ENCODE results near the gene EXOC1. TPM values are rescaled to one million over a fixed set of nuclear protein-coding genes. Genes with fewer than 3 reads are reported as not detected.

The EXOC1 gene
- total and polyA plus RNA-seq, 10 of the 15 experiments (the other 5 are each of a cell fraction or from before 2014, with no cell fraction given) = 11.8 to 36.6 (median 21.1) TPM

DNA sequence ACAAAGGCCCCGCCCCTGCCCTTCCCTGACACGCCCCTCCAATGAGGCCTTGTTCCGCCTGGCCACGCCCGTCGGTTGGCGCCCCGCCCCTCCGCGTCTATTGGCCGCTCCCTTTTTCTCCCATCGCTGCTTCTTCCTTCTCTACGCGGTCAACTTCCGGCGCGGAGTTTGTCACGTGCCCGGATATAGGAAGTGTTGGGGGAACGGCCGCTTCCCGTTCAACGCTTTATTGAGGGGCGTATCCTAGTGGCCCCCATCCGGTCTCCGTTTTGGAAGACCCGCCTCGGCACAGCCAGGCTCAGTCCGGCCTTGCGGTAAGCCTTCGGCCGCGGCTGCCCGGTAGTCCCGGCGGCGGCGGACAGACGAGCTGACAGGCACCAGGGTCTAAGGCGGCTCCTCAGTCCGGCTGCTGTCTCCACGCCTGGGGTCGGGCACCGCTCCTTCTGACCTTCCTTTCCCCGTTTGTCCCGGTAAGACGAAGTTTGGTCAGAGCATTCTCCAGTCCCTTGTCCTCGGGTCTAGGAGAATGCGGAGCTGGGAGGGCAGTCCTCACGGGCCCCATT lies at the start of gene EXOC1 (continued):
- TF ChIP-seq SREBF2 (IDR thresholded peaks at IDR 0.05; ENCODE audit: low read length) (no peak), TBL1XR1 (IDR thresholded peaks at IDR 0.05; ENCODE audit: low read depth, low read length) (no peak; the same call in 1 of the 2 replicates), FOXM1 (IDR thresholded peaks at IDR 0.05; ENCODE audit: low read depth, low read length) (no peak), ATF7 (IDR thresholded peaks at IDR 0.05; ENCODE audit: low read depth) (peak; percentile 50; the same call in 1 of the 2 replicates), MYB (IDR thresholded peaks at IDR 0.05; ENCODE audit: borderline replicate concordance, low read depth, low read length) (no peak; the same call in 1 of the 2 replicates), FOXK2 (IDR thresholded peaks at IDR 0.05) (no peak), NFYA (IDR thresholded peaks at IDR 0.05; ENCODE audit: borderline replicate concordance, low read depth, low read length) (no peak), MAX (IDR thresholded peaks at IDR 0.05; ENCODE audit: low read depth, low read length) (peak; percentile 91), KDM1A (IDR thresholded peaks at IDR 0.05; ENCODE audit: borderline replicate concordance) (no peak), RBBP5 (conservative IDR thresholded peaks at IDR 0.05) (no peak; the same call in 1 of the 2 replicates), FOS (IDR thresholded peaks at IDR 0.05; ENCODE audit: borderline replicate concordance, extremely low read depth, insufficient read length) (no peak), TARDBP (IDR thresholded peaks at IDR 0.05; ENCODE audit: borderline replicate concordance) (no peak), NR2C1 (IDR thresholded peaks at IDR 0.05) (0 out of 2 replicates have a peak, but pooled peaks have one; percentile 9), CUX1 (IDR thresholded peaks at IDR 0.05; ENCODE audit: insufficient replicate concordance, low read depth, low read length) (no peak), ZNF207 (IDR thresholded peaks at IDR 0.05; ENCODE audit: borderline replicate concordance) (0 out of 2 replicates have a peak, but pooled peaks have one; percentile 76), TCF7 (IDR thresholded peaks at IDR 0.05; ENCODE audit: borderline replicate concordance) (no peak)
- TF ChIP-seq, protein P1, sequence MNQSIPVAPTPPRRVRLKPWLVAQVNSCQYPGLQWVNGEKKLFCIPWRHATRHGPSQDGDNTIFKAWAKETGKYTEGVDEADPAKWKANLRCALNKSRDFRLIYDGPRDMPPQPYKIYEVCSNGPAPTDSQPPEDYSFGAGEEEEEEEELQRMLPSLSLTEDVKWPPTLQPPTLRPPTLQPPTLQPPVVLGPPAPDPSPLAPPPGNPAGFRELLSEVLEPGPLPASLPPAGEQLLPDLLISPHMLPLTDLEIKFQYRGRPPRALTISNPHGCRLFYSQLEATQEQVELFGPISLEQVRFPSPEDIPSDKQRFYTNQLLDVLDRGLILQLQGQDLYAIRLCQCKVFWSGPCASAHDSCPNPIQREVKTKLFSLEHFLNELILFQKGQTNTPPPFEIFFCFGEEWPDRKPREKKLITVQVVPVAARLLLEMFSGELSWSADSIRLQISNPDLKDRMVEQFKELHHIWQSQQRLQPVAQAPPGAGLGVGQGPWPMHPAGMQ (IDR thresholded peaks at IDR 0.05; ENCODE audit: borderline replicate concordance) = no peak
- TF ChIP-seq, protein P2, sequence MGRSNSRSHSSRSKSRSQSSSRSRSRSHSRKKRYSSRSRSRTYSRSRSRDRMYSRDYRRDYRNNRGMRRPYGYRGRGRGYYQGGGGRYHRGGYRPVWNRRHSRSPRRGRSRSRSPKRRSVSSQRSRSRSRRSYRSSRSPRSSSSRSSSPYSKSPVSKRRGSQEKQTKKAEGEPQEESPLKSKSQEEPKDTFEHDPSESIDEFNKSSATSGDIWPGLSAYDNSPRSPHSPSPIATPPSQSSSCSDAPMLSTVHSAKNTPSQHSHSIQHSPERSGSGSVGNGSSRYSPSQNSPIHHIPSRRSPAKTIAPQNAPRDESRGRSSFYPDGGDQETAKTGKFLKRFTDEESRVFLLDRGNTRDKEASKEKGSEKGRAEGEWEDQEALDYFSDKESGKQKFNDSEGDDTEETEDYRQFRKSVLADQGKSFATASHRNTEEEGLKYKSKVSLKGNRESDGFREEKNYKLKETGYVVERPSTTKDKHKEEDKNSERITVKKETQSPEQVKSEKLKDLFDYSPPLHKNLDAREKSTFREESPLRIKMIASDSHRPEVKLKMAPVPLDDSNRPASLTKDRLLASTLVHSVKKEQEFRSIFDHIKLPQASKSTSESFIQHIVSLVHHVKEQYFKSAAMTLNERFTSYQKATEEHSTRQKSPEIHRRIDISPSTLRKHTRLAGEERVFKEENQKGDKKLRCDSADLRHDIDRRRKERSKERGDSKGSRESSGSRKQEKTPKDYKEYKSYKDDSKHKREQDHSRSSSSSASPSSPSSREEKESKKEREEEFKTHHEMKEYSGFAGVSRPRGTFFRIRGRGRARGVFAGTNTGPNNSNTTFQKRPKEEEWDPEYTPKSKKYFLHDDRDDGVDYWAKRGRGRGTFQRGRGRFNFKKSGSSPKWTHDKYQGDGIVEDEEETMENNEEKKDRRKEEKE (IDR thresholded peaks at IDR 0.05) = no peak
- TF ChIP-seq, protein P3, sequence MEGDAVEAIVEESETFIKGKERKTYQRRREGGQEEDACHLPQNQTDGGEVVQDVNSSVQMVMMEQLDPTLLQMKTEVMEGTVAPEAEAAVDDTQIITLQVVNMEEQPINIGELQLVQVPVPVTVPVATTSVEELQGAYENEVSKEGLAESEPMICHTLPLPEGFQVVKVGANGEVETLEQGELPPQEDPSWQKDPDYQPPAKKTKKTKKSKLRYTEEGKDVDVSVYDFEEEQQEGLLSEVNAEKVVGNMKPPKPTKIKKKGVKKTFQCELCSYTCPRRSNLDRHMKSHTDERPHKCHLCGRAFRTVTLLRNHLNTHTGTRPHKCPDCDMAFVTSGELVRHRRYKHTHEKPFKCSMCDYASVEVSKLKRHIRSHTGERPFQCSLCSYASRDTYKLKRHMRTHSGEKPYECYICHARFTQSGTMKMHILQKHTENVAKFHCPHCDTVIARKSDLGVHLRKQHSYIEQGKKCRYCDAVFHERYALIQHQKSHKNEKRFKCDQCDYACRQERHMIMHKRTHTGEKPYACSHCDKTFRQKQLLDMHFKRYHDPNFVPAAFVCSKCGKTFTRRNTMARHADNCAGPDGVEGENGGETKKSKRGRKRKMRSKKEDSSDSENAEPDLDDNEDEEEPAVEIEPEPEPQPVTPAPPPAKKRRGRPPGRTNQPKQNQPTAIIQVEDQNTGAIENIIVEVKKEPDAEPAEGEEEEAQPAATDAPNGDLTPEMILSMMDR (IDR thresholded peaks at IDR 0.05 in 2 of 3, conservative IDR thresholded peaks at IDR 0.05 in 1 of 3; ENCODE audit: control insufficient read depth in 2 of 3, extremely low read depth in 1 of 3, insufficient read depth in 1 of 3, low read depth in 3 of 3, low read length in 3 of 3) = no peak

All from GM12878 (cell line).